Measurements from ENCODE around the gene KLF11. TPM values are rescaled to one million over a fixed set of nuclear protein-coding genes. Genes with fewer than 3 reads are reported as not detected.
A peak's percentile ranks its signal among the peaks of the same experiment; 100 is the strongest.

KLF11 gene
- total RNA-seq, 2 experiments from 2014 or later = 7.2 to 8.6 TPM

- Mint-ChIP-seq H3K27ac (peak overlapping the region; percentile 82), H3K27me3 (peaks cover 30% of the 10 kb centered on the region), H3K4me1 (peaks cover 31% of the 10 kb centered on the region), H3K36me3 (ENCODE audit: low read depth) (peaks cover 7% of the 10 kb centered on the region), H3K4me3 (peak overlapping the region; percentile 66), H3K9me3 (no peaks in the 10 kb centered on the region)
- ChIA-PET POLR2A (interaction anchor here (0.6 kb wide), 1 partner anchor 307 kb away, joined by 3 read pairs; no protein-coding TSS in a partner anchor), CTCF (interaction anchor here (0.6 to 2.6 kb wide), 7 partner anchors 12 to 308 kb away, joined by 3 to 9 read pairs (median 4); no protein-coding TSS in a partner anchor)
- peak; percentile 91 for DNase-seq
Measured at GRCh38 chr2:10043906-10044601, 704 bp downstream of the KLF11 start.

DNA sequence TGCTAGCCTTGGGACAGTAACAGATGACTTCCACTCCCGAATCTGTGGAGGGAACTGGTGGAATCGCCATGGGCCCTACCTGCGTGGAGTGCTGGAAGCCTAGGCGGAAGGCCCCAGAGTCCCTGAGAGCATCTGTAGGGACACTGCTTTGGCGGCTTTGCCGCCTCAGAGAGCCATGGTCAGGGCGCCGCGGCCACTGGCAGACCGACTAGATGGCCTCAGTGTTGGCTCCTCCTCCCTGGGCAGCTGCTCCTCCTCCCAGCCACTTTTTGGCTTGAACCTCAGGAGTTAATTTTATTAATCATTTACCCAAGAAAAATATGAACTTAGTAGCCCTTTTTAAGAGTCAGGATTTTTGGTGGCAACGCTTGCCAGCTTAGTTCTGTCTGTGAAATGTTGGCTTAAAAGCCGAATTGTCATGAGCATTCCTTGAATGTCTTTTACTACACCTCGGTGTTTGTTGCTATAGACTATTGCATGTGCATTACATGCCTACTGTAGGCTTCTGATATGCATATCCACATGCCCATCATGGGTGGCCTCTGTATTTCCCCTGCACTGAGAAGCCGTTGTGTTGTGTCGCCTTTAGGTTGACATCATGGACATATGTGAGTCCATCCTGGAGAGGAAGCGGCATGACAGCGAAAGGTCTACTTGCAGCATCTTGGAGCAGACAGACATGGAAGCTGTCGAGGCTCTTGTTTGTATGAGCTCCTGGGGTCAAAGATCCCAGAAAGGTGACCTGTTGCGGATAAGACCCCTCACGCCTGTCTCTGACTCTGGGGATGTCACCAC is 2.4 kb downstream of the KLF11 start:
- H3K27me3 Mint-ChIP-seq = peaks cover 19% of the 10 kb centered on the region
- peaks cover 7% of the 10 kb centered on the region for H3K36me3 Mint-ChIP-seq (ENCODE audit: low read depth)
- peak overlapping the region; percentile 24 for H3K4me3 Mint-ChIP-seq
- POLR2A ChIA-PET = no interaction called here
- CTCF ChIA-PET = interaction anchor here (1.6 to 4.0 kb wide), 4 partner anchors 61 to 245 kb away, joined by 3 to 18 read pairs (median 13); no protein-coding TSS in a partner anchor
- no peak overlapping the region for H3K27ac Mint-ChIP-seq
- DNase-seq = no peak
- no peaks in the 10 kb centered on the region for H3K9me3 Mint-ChIP-seq
- H3K4me1 Mint-ChIP-seq = peaks cover 30% of the 10 kb centered on the region

GRCh38 chr2:10046931-10047330 is 3.6 kb downstream of the KLF11 start:
- DNase-seq = no peak
- no peak overlapping the region for H3K27ac Mint-ChIP-seq
- H3K4me3 Mint-ChIP-seq = no peak overlapping the region
- ChIA-PET POLR2A (interaction anchor here (0.7 kb wide), 1 partner anchor 63 kb away, joined by 4 read pairs; no protein-coding TSS in a partner anchor), CTCF (interaction anchor here (0.8 to 4.0 kb wide), 7 partner anchors 11 to 388 kb away, joined by 3 to 18 read pairs (median 6); partner anchors contain the start of gene TAF1B)
- H3K4me1 Mint-ChIP-seq = peaks cover 26% of the 10 kb centered on the region
- no peaks in the 10 kb centered on the region for H3K9me3 Mint-ChIP-seq
- H3K27me3 Mint-ChIP-seq = peaks cover 9% of the 10 kb centered on the region
- peaks cover 7% of the 10 kb centered on the region for H3K36me3 Mint-ChIP-seq (ENCODE audit: low read depth)

GRCh38 chr2:10047616-10048500 is 4.5 kb downstream of the KLF11 start:
- POLR2A ChIA-PET = interaction anchor here (0.7 kb wide), 3 partner anchors 63 to 230 kb away, joined by 3 to 4 read pairs (median 4); no protein-coding TSS in a partner anchor
- Mint-ChIP-seq H3K9me3 (no peaks in the 10 kb centered on the region), H3K36me3 (ENCODE audit: low read depth) (peaks cover 10% of the 10 kb centered on the region), H3K4me1 (peaks cover 20% of the 10 kb centered on the region), H3K4me3 (no peak overlapping the region), H3K27me3 (peaks cover under 1% of the 10 kb centered on the region), H3K27ac (no peak overlapping the region)
- DNase-seq = no peak
- CTCF ChIA-PET = interaction anchor here (0.6 to 4.0 kb wide), 19 partner anchors 10 to 664 kb away, joined by 3 to 18 read pairs (median 5); partner anchors contain the start of gene TAF1B

DNA sequence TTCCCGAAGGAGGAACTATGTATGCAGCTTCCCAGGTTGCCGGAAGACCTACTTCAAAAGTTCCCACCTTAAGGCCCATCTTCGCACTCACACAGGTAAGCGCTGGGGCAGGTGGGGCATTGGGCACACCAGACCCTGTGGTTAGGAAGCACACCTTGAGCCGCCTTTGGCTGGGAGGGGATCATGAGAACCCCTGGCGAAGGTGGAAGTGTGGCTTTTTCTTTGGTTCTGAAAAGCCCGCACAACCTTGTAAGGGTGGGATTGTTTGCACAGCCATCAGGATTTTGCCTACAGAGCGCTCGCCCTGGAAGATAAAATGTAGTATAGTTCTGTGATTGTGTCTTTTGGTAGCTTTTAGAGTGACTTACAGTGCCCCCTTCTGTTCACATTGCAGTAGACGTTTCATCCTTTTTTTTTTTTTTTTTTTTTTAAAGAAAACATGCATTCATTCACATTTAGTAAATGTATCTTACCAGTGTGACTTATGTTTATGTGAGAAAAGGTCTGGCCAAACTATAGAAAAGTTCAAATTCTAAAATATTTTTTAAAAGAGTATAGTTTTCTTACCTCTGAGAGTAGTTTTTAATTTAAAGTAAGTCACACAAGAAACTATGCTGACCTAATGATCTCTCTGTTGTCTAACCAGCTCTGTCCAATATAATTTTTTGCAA is 5.3 kb downstream of the KLF11 start:
- H3K4me1 Mint-ChIP-seq = peaks cover 19% of the 10 kb centered on the region
- H3K4me3 Mint-ChIP-seq = no peak overlapping the region
- H3K27ac Mint-ChIP-seq = no peak overlapping the region
- POLR2A ChIA-PET = interaction anchor here (0.7 kb wide), 2 partner anchors 64 to 229 kb away, joined by 3 to 4 read pairs; no protein-coding TSS in a partner anchor
- H3K36me3 Mint-ChIP-seq (ENCODE audit: low read depth) = peaks cover 16% of the 10 kb centered on the region
- H3K27me3 Mint-ChIP-seq = no peaks in the 10 kb centered on the region
- DNase-seq = peak; percentile 54
- CTCF ChIA-PET = interaction anchor here (0.5 to 4.0 kb wide), 21 partner anchors 10 to 809 kb away, joined by 3 to 18 read pairs (median 4); no protein-coding TSS in a partner anchor
- H3K9me3 Mint-ChIP-seq = no peaks in the 10 kb centered on the region

- no peak for DNase-seq
- Mint-ChIP-seq H3K4me3 (no peak overlapping the region), H3K9me3 (no peaks in the 10 kb centered on the region), H3K27me3 (no peaks in the 10 kb centered on the region), H3K27ac (no peak overlapping the region), H3K4me1 (peaks cover 4% of the 10 kb centered on the region), H3K36me3 (ENCODE audit: low read depth) (peaks cover 10% of the 10 kb centered on the region)
- ChIA-PET POLR2A (no interaction called here), CTCF (interaction anchor here (1.1 to 1.9 kb wide), 2 partner anchors 209 to 356 kb away, joined by 3 to 6 read pairs; partner anchors contain the start of gene TAF1B)
Measured at GRCh38 chr2:10052216-10052615, 8.9 kb downstream of the KLF11 start.

DNA sequence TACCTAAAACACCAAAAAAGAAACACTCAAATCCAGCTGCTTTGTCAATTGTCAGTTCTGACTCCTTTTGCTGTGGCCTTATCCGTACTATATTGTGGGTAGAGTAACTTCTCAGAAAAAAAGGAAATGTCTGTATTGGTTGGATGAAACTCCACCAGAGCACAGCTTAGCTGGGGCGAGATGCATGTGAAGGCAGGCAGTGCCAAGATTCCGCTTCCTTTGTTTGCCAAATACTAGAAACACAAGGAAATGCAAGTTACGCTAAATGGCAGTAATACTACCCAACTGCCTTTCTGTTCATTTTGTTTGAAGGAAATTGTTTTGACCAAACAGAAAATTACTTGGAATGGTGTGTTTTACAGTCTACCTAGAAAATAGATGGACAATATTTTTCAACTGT is 10.0 kb downstream of the KLF11 start:
- Mint-ChIP-seq H3K36me3 (ENCODE audit: low read depth) (peaks cover 10% of the 10 kb centered on the region), H3K9me3 (no peaks in the 10 kb centered on the region), H3K27me3 (no peaks in the 10 kb centered on the region), H3K27ac (no peak overlapping the region), H3K4me3 (no peak overlapping the region), H3K4me1 (peaks cover 5% of the 10 kb centered on the region)
- ChIA-PET CTCF (interaction anchor here (1.9 kb wide), 1 partner anchor 355 kb away, joined by 6 read pairs; no protein-coding TSS in a partner anchor), POLR2A (no interaction called here)
- DNase-seq = no peak

- H3K9me3 Mint-ChIP-seq = no peaks in the 10 kb centered on the region
- CTCF ChIA-PET = no interaction called here
Measured at GRCh38 chr2:10054424-10054823, 11.1 kb downstream of the KLF11 start.

GRCh38 chr2:10054976-10055375 is 11.6 kb downstream of the KLF11 start:
- no peak overlapping the region for H3K4me3 Mint-ChIP-seq
- no peak for DNase-seq
- H3K27ac Mint-ChIP-seq = no peak overlapping the region
- no peaks in the 10 kb centered on the region for H3K27me3 Mint-ChIP-seq
- H3K9me3 Mint-ChIP-seq = no peaks in the 10 kb centered on the region
- H3K4me1 Mint-ChIP-seq = peaks cover 5% of the 10 kb centered on the region
- ChIA-PET POLR2A (no interaction called here), CTCF (no interaction called here)
- peaks cover 10% of the 10 kb centered on the region for H3K36me3 Mint-ChIP-seq (ENCODE audit: low read depth)

More at GRCh38 chr2:10054424-10054823, 11.1 kb downstream of the KLF11 start:
- Mint-ChIP-seq H3K4me1 (peaks cover 5% of the 10 kb centered on the region), H3K36me3 (ENCODE audit: low read depth) (peaks cover 10% of the 10 kb centered on the region), H3K27me3 (no peaks in the 10 kb centered on the region), H3K4me3 (no peak overlapping the region), H3K27ac (no peak overlapping the region)
- no peak for DNase-seq
- POLR2A ChIA-PET = no interaction called here

GRCh38 chr2:10056439-10056838 is 13.1 kb downstream of the KLF11 start:
- no peak overlapping the region for H3K27ac Mint-ChIP-seq
- H3K4me3 Mint-ChIP-seq = no peak overlapping the region
- ChIA-PET POLR2A (no interaction called here), CTCF (interaction anchor here (0.9 to 2.7 kb wide), 6 partner anchors 10 to 242 kb away, joined by 3 to 12 read pairs (median 4); no protein-coding TSS in a partner anchor)
- peaks cover 10% of the 10 kb centered on the region for H3K36me3 Mint-ChIP-seq (ENCODE audit: low read depth)
- no peaks in the 10 kb centered on the region for H3K9me3 Mint-ChIP-seq
- peaks cover 5% of the 10 kb centered on the region for H3K4me1 Mint-ChIP-seq
- no peak for DNase-seq
- no peaks in the 10 kb centered on the region for H3K27me3 Mint-ChIP-seq

DNA sequence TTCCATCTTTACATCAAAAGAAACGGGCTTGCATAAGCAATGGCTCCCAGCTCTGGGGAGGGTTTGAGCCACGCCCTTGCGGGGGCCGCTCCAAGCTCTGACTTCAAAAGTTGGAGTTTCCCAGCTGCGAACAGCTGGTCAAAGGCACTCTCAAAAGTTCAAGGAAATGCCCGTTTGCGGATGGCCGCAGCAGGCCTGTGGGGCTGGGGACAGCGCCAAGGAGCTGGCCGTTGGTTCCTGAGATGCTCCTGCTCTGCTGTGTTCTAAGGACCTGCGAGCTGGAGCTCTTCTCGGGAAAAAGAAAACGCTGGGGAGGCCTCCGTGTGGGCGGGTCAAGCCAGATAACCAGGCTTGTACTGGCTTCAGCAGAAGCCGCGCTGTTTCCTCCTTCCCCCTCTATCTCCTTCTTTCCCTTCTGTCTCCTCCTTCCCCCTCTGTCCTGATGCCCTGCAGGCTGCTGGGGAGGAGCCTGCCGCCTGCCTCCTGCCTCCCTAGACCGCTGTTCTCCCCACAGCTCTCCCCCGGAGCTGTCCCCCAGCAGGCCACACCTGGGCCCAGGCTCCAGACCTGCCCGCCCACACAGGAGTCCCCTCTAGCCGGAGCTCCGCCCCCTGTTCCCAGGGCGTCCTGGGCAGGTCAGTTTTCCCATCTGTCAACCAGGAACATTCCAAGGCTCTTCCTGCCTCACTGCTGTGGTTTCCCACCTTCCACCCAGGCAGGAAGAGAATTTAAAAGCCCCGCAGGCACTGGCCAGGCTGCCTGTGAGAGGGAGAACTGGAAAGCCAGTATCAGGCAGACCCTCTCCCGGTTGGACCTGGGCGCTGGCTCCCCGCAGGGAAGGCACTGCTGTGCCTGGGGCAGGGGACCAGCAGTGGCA is 14.1 kb downstream of the KLF11 start:
- Mint-ChIP-seq H3K27ac (no peak overlapping the region), H3K27me3 (no peaks in the 10 kb centered on the region), H3K4me1 (peaks cover 5% of the 10 kb centered on the region), H3K4me3 (no peak overlapping the region), H3K36me3 (ENCODE audit: low read depth) (peaks cover 8% of the 10 kb centered on the region), H3K9me3 (no peaks in the 10 kb centered on the region)
- CTCF ChIA-PET = interaction anchor here (0.9 to 3.2 kb wide), 7 partner anchors 9 to 243 kb away, joined by 3 to 18 read pairs (median 6); no protein-coding TSS in a partner anchor
- POLR2A ChIA-PET = no interaction called here
- no peak for DNase-seq
